Aorta (tissue), 5 donors: ENCODE data around the gene DHX40. TPM values are rescaled to one million over a fixed set of nuclear protein-coding genes. Genes with fewer than 3 reads are reported as not detected.
"Not testable (repeated sequence)": the region's sequence is repeated elsewhere in the genome, so short reads cannot be mapped to it uniquely, and the experiment has no call there.

Experiments used
- ATAC-seq: fragments of 200-7000 bp; cut with Tn5 transposase; one replicate; pipeline ENCODE4 v1.9.1; 2022; ENCODE audit warnings: moderate library complexity; ENCODE audit not compliant: low FRiP score
- DNase-seq, 2 donors: peaks; one replicate each; pipeline ENCODE4 v3.0.0-alpha.2; 2020
- H3K27ac ChIP-seq, 2 donors: one replicate each; pipeline ENCODE4 v1.5.1; 2013; ENCODE audit warnings: low read length in 2 of 2, mild to moderate bottlenecking in 2 of 2, moderate library complexity in 2 of 2, control low read depth in 1 of 2, inconsistent platforms in 1 of 2, low read depth in 1 of 2
- H3K27me3 ChIP-seq, 2 donors: one replicate each; pipeline ENCODE4 v1.6.1; 2013; ENCODE audit warnings: control low read depth in 1 of 2, low read length in 1 of 2, mild to moderate bottlenecking in 1 of 2, moderate library complexity in 1 of 2; ENCODE audit not compliant: insufficient read depth in 2 of 2, control insufficient read depth in 1 of 2
- H3K36me3 ChIP-seq, 2 donors: one replicate each; pipeline ENCODE4 v1.6.1; 2013; ENCODE audit warnings: control low read depth in 1 of 2, low read length in 1 of 2, mild to moderate bottlenecking in 1 of 2; ENCODE audit not compliant: insufficient read depth in 2 of 2, control insufficient read depth in 1 of 2
- H3K4me1 ChIP-seq, 2 donors: one replicate each; pipeline ENCODE4 v1.6.1; 2013; ENCODE audit warnings: low read length in 2 of 2, control low read depth in 1 of 2, mild to moderate bottlenecking in 1 of 2, moderate library complexity in 1 of 2; ENCODE audit not compliant: insufficient read depth in 2 of 2, control insufficient read depth in 1 of 2
- H3K4me3 ChIP-seq, 2 donors: one replicate each; pipeline ENCODE4 v1.5.1; 2013; ENCODE audit warnings: low read length in 2 of 2, control low read depth in 1 of 2, mild to moderate bottlenecking in 1 of 2
- H3K9me3 ChIP-seq: one replicate; pipeline ENCODE4 v1.6.1; 2013; ENCODE audit warnings: mild to moderate bottlenecking, low read length; ENCODE audit not compliant: control insufficient read depth
- WGBS, 2 donors: extraction: QIAGEN DNeasy Blood & Tissue Kit; methylation state at CpG; one replicate each; pipeline ENCODE4 v1.1.7; 2013; 5-methylcytosine and 5-hydroxymethylcytosine counted together
- intact Hi-C, 2 donors: fragments of 100-400 bp; cut with DNase I; formaldehyde crosslinking; loops; one replicate each; pipeline versions ENCODE4 v1.14.2 to v1.15.0; 2022
- polyA plus RNA-seq, 2 donors: library from polyadenylated mRNA; stranded (reverse); fragments of 200-250 nt; gene quantifications; one replicate each; pipeline ENCODE4 v1.2.3, GENCODE V29; 2013
- total RNA-seq, 2 donors: library from RNA; stranded (reverse); fragmentation: NEBNext Ultra II Directional; extraction: Animal tissue kit (Norgen Biotek cat#: 25700); gene quantifications; one replicate each; pipeline ENCODE4 v1.2.1, GENCODE V29; 2021
- donor health status: healthy with polysubstance abuse.
- donor health status: Bipolar disorder and iron deficiency.
- donor health status: DM: no; HTN: no; CAD: no.
- donor health status: DM: no; HTN: no; CAD: no.
- donor health status: DM: yes; HTN: yes; CAD: no.

DHX40 gene
- total and polyA plus RNA-seq, 4 donors, result 17.3 to 34.0 (median 27.9) TPM

DNA sequence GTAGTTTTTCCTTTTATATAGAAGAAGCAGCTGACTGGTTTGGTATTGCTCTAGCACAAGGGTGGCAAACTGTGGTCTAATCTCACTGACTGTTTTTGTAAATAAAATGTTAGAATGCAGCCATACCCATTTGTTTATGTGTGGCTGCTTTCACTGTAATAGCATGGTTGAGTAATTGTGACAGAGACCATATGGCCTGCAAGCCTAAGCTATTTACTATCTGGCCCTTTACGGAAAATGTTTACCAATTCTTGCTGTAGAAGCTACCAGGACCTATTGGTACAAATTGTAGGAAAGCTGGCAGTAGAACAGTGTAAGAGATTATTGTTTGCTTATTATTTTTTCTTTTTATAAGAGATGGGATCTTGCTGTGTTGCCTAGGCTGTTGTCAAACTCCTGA lies 18.8 kb downstream of the DHX40 start:
- H3K9me3 ChIP-seq, H3K27me3 ChIP-seq, H3K4me1 ChIP-seq, H3K4me3 ChIP-seq, intact Hi-C loops, H3K27ac ChIP-seq, H3K36me3 ChIP-seq, ATAC-seq, DNase-seq: not testable (repeated sequence)
- no CpG with 5 or more reads among the region's 1 CpG for WGBS, 2 donors

DNA sequence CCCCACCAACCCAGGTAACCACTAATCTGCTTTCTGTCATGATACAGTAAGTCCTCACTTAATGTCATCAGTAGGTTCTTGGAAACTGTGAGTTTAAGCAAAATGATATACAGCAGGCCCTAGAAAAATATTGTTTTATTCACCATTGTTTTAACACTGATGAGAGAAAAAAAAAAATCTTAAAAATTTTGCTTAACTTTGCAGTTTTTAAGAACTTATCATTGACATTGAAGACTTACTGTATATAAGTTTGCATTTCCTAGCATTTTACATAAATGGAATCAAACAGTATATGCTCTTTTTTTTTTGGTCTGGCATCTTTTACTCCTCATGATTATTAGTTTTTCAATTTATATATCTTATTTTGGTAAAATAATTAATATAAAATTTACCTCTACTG lies 34.8 kb downstream of the DHX40 start:
- Histone ChIP-seq H3K4me1 (no peaks in the 10 kb centered on the region), H3K9me3 (no peaks in the 10 kb centered on the region), H3K27ac (no peak overlapping the region), H3K4me3 (no peak overlapping the region), H3K36me3 (peaks cover 5 to 8% of the 10 kb centered on the region in 2 donors), H3K27me3 (no peaks in the 10 kb centered on the region)
- intact Hi-C loops, result no loop called here
- DNase-seq, result no peak
- ATAC-seq, result no peak

DNA sequence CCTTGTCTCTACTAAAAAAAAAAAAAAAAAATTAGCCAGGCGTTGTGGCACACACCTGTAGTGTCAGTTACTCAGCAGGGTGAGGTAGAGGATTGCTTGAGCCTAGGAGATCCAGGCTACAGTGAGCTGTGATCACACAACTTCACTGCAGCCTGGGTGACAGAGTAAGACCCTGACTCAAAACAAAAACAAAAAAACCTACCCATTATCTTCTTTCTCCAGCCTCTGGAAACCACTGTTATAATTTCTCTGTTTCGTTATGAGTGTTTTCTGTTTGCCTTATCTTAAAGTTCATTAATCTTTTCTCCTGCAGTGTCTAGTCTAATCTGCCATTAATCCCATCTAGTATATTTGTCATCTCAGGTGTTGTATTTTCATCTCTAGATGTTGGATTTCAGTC lies 35.7 kb downstream of the DHX40 start:
- H3K4me1 ChIP-seq, result no peaks in the 10 kb centered on the region
- H3K4me3 ChIP-seq, result no peak overlapping the region
- H3K27me3 ChIP-seq, result no peaks in the 10 kb centered on the region
- no peaks in the 10 kb centered on the region for H3K9me3 ChIP-seq
- no peak for DNase-seq
- H3K36me3 ChIP-seq, result peaks cover 5 to 8% of the 10 kb centered on the region in 2 donors
- intact Hi-C loops, result no loop called here
- no peak for ATAC-seq
- 92% methylated on average over 2 of the region's 2 CpGs for WGBS, 2 donors
- H3K27ac ChIP-seq, result no peak overlapping the region

DNA sequence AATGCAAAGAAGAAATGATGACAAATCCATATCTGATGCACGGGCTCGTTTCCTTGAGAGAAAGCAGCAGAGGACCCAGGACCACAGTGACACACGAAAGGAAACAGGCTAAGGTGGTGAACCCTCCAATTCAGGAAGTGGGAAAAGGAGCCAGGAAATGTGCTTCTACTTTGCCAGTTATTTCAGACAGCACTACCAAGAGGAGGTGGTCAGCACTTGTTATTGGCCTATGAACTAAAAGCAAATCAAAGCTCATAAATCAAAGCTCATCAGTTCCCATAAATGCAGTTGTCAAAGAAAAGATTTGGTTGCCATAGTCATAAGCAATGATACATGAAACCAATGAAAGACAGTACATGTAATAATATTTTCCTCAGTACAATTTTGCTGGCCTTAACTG lies 41.7 kb downstream of the DHX40 start:
- Histone ChIP-seq H3K4me3 (no peak overlapping the region), H3K27me3 (no peaks in the 10 kb centered on the region), H3K4me1 (no peaks in the 10 kb centered on the region), H3K9me3 (no peaks in the 10 kb centered on the region), H3K36me3 (peaks cover under 1 to 8% of the 10 kb centered on the region in 2 donors), H3K27ac (no peak overlapping the region)
- 85 to 91% methylated on average over 3 of the region's 3 CpGs for WGBS, 2 donors
- intact Hi-C loops, result loop anchor here in 1 of 2 donors (5.0 kb wide), 1 partner anchor 35 kb away; no protein-coding TSS in a partner anchor
- DNase-seq (no peak), ATAC-seq (no peak)

DNA sequence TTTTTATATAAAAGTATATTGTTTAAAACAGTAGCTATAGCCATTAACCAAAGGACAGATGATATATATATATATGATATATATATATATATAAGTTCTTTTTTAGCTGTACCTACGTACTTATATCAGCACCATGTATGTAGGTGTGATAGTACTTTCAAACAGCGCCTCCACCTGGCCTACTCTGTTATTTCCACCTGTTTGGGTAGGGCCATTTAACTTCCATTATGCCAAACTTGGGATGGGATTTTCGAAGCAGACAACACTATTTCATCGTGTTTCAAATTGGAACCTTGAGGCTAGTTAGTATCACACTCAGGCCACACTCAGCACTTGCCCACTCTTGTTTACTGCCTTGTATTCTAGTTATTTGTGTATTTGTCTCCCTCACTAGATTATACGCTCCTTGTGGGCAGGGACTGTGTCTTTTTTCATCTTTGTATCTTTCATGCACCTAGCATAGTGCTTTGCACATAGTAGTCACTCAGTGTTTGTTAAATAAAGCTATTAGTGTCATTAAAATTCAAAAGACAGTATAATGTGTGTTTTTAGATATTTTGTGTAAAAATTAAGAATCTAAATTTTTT lies 42.5 kb downstream of the DHX40 start:
- H3K27me3 ChIP-seq, result no peaks in the 10 kb centered on the region
- H3K36me3 ChIP-seq, result peaks cover 0 to 4% of the 10 kb centered on the region in 2 donors
- H3K4me3 ChIP-seq, result no peak overlapping the region
- 81 to 86% methylated on average over 5 of the region's 5 CpGs for WGBS, 2 donors
- intact Hi-C loops, result loop anchor here in 1 of 2 donors (5.0 kb wide), 1 partner anchor 36 kb away; no protein-coding TSS in a partner anchor
- ATAC-seq (no peak), DNase-seq (no peak)
- H3K27ac ChIP-seq, result no peak overlapping the region
- no peaks in the 10 kb centered on the region for H3K9me3 ChIP-seq
- no peaks in the 10 kb centered on the region for H3K4me1 ChIP-seq

DNA sequence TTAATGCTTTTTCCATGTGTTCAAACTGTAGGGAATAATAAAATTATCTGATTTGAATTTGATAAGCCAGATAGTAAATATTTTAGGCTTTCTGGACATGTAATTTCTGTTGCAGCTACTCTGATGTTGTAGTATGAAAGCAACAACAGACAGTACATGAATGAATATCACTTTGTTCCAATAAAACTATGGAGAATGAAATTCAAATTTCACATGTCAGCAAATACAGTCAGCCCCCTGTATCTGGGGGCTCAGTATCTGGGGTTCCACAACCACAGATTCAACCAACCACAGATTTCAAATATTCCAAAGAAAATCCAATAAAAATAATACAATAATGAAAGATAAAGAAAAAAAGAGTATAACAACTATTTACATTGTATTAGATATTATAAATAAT lies 46.1 kb downstream of the DHX40 start:
- DNase-seq (no peak), ATAC-seq (no peak)
- intact Hi-C loops, result no loop called here
- Histone ChIP-seq H3K9me3 (no peaks in the 10 kb centered on the region), H3K4me3 (no peak overlapping the region), H3K27me3 (no peaks in the 10 kb centered on the region), H3K27ac (no peak overlapping the region), H3K4me1 (no peaks in the 10 kb centered on the region), H3K36me3 (peaks cover 0 to 4% of the 10 kb centered on the region in 2 donors)

DNA sequence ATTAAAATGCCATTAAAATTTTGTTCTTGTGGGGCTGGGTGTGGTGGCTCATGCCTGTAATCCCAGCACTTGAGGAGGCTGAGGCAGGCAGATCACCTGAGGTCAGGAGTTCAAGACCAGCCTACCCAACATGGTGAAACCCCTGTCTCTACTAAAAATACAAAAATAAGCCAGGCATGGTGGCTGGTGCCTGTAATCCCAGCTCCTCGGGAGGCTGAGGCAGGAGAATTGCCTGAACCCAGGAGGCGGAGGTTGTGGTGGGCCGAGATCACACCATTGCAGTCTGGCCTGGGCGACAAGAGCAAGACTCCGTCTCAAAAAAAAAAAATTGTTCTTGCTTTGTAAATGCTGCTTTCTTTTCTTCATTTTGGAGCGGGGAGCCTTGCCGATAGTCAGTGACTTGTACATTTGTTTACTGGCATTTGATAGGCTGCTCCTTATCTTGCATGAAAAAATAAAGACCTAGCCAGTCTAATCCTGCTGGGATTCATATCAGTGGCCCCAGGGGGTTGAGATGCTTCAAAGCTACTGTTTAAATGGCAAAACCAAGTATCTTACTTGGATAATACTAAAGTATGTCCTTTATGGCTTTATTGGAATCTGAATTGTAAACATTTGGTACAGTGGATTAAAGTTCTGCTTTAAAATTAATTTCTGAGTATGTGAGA lies 51.0 kb downstream of the DHX40 start:
- no peaks in the 10 kb centered on the region for H3K36me3 ChIP-seq
- WGBS, 2 donors, result 94 to 97% methylated on average over 7 of the region's 7 CpGs
- no peak overlapping the region for H3K27ac ChIP-seq
- no peak overlapping the region for H3K4me3 ChIP-seq
- no peaks in the 10 kb centered on the region for H3K27me3 ChIP-seq
- DNase-seq (no peak), ATAC-seq (no peak)
- intact Hi-C loops, result loop anchor here in 1 of 2 donors (5.0 kb wide), 1 partner anchor 49 kb away; the partner anchor contains the start of gene DHX40
- no peaks in the 10 kb centered on the region for H3K9me3 ChIP-seq
- H3K4me1 ChIP-seq, result no peaks in the 10 kb centered on the region

DNA sequence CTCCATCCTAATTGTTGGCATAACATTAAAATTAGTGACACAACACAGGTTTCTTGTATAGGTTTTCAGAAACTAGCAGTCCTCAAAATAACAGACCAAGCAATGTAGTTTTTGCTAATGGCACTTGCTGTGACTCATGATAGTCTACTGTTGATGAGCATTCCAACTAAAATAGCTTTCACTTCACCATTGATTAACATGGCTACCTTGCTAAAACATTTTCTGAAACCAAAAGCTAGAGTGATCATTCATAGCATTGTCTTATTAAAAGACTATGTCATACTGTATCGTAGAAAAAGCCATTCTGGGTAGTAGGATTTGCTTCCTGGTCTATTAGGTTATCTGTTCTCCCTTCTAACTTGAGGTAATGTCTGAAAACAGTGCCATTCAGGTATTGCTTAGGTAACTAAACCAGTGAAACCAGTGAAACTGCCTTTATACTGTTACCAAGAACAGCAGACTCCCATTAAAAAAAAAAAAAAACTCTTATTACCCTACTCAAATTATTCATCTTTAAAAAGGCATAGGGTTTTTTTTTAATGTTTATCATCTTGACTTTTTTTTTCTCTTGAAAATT lies 51.8 kb downstream of the DHX40 start:
- DNase-seq (no peak), ATAC-seq (no peak)
- H3K36me3 ChIP-seq, result no peaks in the 10 kb centered on the region
- H3K4me1 ChIP-seq, result no peaks in the 10 kb centered on the region
- H3K27ac ChIP-seq, result no peak overlapping the region
- intact Hi-C loops, result loop anchor here in 1 of 2 donors (5.0 kb wide), 1 partner anchor 50 kb away; the partner anchor contains the start of gene DHX40
- WGBS, 2 donors, result 79 to 90% methylated on average over 1 of the region's 1 CpG
- no peaks in the 10 kb centered on the region for H3K27me3 ChIP-seq
- H3K9me3 ChIP-seq, result no peaks in the 10 kb centered on the region
- H3K4me3 ChIP-seq, result no peak overlapping the region

DNA sequence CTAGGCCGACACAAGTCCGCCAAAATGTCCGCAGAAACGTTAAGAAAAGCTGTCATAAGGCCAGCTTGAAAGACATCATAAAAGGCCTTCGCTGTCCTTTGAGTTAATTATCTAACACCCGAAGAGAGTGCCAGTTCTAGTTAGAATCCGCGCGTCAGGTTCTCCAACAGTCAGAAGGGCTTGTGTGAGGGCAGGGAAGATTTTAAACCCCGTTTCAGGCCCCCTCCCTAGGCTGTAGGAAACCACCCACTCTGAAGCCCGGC lies 53.6 kb downstream of the DHX40 start:
- Histone ChIP-seq H3K4me3 (peak overlapping the region; percentile 96 to 100), H3K27ac (peak overlapping the region; percentile 96 to 97), H3K36me3 (no peaks in the 10 kb centered on the region), H3K4me1 (no peaks in the 10 kb centered on the region), H3K9me3 (no peaks in the 10 kb centered on the region), H3K27me3 (no peaks in the 10 kb centered on the region)
- 0 to 1% methylated on average over 11 of the region's 11 CpGs for WGBS, 2 donors
- ATAC-seq (no peak), DNase-seq (no peak)
- intact Hi-C loops, result loop anchor here in 1 of 2 donors (5.0 kb wide), 1 partner anchor 52 kb away; the partner anchor contains the start of gene DHX40
